GM18526 (cell line): ENCODE data around the gene PYY.

ENCODE experiments used
- POLR2A ChIP-seq: IDR thresholded peaks from 3 replicates; pipeline ENCODE4 v1.6.1; 2011; ENCODE audit not compliant: insufficient read length; ENCODE audit errors: extremely low read depth

PYY gene

DNA sequence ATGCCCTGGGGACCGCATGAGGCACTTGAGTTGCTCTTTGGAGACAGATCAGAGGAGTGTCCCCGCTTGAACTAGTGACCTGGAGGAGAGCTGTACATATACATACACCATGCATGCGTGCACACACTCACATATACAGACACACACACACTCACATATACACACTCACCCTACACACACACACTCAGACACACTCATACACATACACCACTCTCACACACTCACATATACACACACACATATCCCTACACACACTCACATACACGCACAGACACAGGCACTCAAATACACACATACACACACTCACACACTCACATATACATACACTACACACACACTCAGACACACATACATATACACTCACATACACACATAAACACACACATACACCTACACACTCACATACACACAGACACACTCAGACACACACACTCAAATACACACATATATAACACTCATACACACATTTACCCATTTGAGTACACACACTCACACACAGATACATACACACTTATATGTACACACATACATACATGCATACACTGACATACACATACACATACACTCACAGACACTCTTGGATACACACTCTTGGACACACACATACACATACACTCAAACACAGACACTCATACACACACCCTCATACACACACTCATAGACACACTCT lies 41.0 kb downstream of the PYY start:
- no peak for TF ChIP-seq POLR2A

DNA sequence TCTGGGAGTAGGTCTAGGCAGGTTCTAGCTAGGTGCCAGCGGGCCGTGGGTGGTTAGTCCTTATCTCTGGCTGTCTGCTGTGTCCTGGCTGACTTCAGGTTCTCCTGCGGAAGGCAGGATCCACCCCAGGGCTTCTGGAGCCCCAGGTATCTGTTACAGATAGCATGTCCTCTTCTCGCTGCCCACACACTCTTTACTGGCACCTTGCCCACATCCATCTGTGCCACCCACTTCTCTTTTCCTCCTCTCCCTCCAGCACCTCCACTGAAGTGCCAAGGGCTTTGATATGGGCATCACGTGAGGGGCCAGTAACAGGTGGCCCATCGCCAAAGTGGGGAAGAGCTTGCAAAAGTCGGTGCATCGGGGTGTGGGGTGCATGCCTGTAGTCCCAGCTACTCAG lies 41.8 kb downstream of the PYY start:
- TF ChIP-seq POLR2A, result no peak

DNA sequence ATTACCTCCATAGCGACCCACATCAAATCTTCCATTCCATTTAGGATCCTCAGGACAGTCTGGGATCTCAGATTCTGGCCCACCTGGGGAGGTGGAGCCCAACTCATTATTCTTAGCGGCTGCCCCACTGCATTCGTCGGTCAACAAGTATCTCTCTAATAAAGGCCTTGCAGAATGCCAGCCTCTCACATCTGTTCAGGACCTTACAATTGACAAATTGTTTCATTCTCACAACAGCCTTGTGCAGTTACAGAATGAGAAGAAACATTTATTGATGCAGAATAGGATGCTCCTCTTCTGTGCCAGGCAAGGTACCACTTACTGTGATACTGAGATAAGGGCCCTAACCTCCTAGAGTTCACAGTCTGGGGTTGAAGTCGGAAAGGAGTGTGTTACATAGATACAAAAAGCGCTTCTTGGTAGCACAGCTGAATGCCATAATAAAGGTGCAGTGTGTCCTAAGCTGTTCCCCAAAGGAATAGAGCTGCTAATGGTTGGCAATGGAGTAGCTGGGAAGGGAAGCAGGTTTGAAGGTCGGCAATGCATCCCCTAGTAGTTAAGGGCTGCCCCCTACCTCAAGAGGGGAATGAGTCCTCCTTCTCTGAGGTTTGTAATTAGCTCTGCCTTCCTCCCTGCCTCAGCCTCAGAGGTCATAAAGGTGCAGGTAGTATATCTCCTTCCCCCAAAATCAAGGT lies 44.1 kb downstream of the PYY start:
- TF ChIP-seq POLR2A, result no peak

DNA sequence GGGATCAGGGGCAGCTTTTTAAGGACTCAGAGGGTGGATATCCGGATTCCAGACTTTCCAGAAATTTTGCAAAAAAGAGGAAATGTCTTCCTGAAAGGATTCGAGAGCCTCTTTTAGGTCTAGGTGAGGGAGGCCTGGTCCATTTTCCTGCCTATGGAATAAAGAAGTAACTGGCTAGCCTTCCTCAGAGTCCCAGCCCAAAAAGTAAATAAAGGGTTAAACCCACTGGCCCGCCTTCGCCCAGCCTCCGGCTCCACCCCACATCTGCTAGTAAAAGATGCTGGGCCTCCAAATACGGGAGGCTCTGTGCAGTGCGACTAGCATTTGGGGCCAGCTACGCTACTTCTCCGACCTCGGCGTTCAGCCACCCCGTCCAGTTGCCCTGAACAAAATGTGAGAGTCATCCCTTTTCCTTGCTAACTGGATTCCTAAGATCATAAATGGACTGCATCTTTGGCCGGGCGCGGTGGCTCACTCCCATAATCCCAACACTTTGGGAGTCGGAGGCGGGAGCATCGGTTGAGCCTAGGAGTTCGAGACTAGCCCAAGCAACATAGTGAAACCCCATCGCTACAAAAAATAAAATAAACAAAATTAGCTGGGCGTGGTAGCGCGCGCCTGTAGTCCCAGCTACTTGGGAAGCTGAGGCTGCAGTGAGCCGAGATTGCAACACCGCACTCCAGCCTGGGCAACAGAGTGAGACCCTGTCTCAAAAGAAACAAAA lies 45.6 kb downstream of the PYY start:
- no peak for TF ChIP-seq POLR2A

DNA sequence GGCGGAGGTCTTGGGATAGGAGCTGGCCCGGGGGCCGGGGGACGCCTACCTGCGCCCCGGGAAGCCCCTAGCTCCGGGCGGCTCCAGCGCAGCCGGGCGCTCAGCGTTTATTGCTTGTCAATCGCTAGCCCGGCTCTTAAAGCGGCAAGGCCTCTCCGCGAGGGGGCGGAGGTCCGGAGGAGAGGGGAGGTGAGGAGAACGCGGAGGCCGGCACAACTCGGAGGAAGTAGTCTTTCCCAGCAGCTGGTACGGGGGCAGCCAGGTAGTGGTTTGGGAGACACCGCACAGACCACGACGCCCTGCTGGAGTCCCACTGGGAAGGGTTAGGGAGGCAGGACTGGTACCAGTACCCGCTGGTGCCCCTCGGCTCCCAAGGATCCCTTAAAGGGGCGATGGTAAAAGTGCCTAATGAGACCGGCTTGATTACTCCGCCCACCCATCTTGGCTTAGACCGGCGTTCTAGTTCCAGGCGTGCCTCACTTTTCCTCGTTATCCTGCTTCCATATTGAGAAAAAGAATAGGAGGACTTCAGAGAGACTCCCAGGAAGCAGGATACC lies 46.2 kb downstream of the PYY start, which contains the start of gene MPP2:
TSS of gene MPP2 (minus strand) at position 112 of the 557 bp plus-strand sequence. CDS start 3,076 bp downstream, outside the sequence.
- TF ChIP-seq POLR2A, result no peak

DNA sequence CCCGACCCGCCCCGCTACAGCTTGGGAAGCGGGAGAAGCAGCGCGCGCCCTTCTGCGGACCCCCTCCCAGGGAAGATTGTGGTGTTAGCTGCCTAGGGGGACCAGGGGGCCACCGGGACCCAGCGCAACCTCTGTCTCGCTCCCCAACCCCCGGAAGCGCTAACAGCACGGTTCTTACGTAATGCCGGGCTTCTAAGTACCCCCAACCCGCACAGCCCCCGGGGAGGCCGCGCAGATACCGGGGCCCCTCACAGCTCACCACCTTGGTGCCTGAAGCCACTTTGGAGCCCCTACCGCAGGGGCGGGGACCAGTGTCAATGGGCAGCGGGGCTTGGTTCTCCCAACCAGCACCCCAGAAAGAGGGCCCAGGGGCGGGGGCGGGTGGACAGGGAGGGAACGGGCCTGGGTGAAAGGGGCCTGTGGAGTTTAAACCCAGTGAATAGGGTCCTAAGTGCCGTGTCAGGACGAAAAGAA lies 46.8 kb downstream of the PYY start:
- no peak for TF ChIP-seq POLR2A

DNA sequence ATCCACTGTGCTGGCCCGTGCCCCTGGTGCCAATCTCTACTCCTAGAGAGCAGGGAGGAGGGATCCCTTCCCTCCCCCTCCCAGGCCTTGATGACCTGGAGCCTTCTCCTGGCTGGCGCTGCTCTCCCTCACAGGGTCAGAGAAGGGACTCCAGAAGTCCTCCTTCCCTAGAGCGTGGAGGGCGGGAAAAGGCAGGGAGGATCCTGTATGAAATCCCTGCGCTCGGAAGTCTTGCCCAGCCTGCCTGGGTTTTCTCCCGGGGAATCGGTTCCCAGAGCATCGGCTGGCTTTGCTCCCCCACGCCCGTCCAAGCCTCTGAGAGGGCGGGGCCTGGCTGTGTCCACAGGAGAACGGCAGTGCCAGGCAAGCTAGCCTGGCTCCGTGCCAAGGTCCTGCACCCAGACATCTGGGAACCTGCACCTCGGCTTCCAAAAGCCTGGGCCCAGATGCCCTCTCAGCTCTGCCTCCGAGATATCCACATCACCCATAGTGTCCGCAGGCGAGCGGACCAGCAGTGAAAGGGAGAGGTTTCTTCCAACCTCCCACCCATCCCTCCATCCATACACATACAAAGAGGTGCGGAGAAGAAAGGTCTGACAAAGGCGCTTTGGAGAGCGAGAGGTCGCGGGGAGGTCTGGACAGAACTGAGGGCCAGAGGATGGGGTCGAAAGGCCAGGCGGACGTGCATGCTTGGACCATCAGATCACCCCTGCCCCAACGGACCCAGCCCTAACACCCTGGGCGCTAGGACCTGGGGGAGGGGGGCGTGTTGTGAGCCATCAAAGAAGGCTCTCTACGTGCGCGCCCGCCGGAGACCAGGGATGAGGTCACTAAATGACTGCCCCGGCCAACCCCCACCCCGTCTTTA lies 47.5 kb downstream of the PYY start:
- no peak for TF ChIP-seq POLR2A

DNA sequence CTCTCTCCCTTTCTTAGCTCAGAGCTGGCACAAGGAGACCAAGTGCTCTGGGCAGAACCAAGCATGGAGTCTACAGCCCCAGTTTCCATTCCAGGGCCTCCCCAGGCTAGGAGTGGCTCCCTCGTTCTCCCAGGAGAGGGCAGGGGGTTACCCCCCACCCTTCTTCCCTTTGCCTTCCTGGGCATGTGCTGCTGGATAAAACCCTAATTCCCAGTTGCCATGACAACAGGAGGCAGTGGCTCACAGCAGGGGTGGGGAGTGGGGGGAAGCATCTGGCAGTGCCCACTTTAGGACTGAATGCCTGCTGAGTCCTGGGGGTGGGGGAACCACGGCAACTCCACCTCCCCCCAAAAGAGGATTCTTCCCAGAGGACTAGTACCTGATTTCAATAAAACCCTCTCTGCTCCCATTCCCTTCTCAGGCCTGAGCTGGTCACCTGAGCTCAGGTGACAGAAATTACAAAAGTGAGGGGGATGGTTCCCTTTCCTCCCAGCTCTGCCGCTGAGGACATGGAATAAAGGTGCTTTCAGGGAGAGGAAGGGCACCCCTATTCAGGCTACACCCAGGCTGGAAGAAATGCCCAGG lies 48.2 kb downstream of the PYY start:
- no peak for TF ChIP-seq POLR2A
